A673 (cell line): ENCODE measurements around the gene FUZ. TPM values are rescaled to one million over a fixed set of nuclear protein-coding genes. Genes with fewer than 3 reads are reported as not detected.

Source experiments
- BruUV-seq: library from RNA; stranded (reverse); fragments of 400-500 nt; replicated peaks from 2 replicates; lab custom pipeline; 2021; lab: Mats Ljungman, UMichigan
- CTCF ChIA-PET: fragments of 300-600 bp; sonication (Branson Sonifier 250); formaldehyde crosslinking; loops from one replicate; lab custom pipeline; 2022; ENCODE audit warnings: antibody characterized with exemption; lab: Charles Lee
- POLR2A ChIA-PET: fragments of 300-600 bp; sonication (Branson Sonifier 250); formaldehyde crosslinking; loops from one replicate; lab custom pipeline; 2022; ENCODE audit warnings: antibody characterized with exemption; ENCODE audit not compliant: low non-redundant PET; lab: Charles Lee
- DNase-seq: peaks from one replicate; pipeline ENCODE4 v3.0.0-alpha.2; 2015; ENCODE audit warnings: low spot score
- H3K27ac ChIP-seq: fragments of 200-600 bp; sonication (generic); 2 replicates; pipeline ENCODE4 v1.5.1; 2016; ENCODE audit warnings: mixed run types, low read depth, mild to moderate bottlenecking, mixed read lengths, antibody characterized with exemption, low read length; ENCODE audit not compliant: poor library complexity, severe bottlenecking
- H3K27me3 ChIP-seq: fragments of 200-600 bp; sonication (generic); replicated peaks from 2 replicates; pipeline ENCODE4 v1.6.1; 2017; ENCODE audit warnings: mixed run types, low read depth, mild to moderate bottlenecking, mixed read lengths, antibody characterized with exemption, low read length; ENCODE audit not compliant: insufficient read depth, poor library complexity
- H3K36me3 ChIP-seq: fragments of 200-600 bp; sonication (generic); 2 replicates; pipeline ENCODE4 v1.6.1; 2016; ENCODE audit warnings: mixed run types, mild to moderate bottlenecking, mixed read lengths, antibody characterized with exemption, low read length; ENCODE audit not compliant: insufficient read depth, poor library complexity, severe bottlenecking
- H3K4me1 ChIP-seq: fragments of 200-600 bp; sonication (generic); 2 replicates; pipeline ENCODE4 v1.6.1; 2017; ENCODE audit warnings: mixed run types, mild to moderate bottlenecking, mixed read lengths, antibody characterized with exemption, low read length; ENCODE audit not compliant: insufficient read depth, poor library complexity, severe bottlenecking
- H3K4me3 ChIP-seq: fragments of 200-600 bp; sonication (generic); 2 replicates; pipeline ENCODE4 v1.5.1; 2016; ENCODE audit warnings: low read depth, mixed run types, mild to moderate bottlenecking, mixed read lengths, low read length; ENCODE audit not compliant: poor library complexity, severe bottlenecking
- H3K9me3 ChIP-seq: fragments of 200-600 bp; sonication (generic); 2 replicates; pipeline ENCODE4 v1.6.1; 2016; ENCODE audit warnings: mixed run types, low read depth, mild to moderate bottlenecking, mixed read lengths, antibody characterized with exemption, low read length; ENCODE audit not compliant: poor library complexity, severe bottlenecking
- CTCF ChIP-seq: fragments of 300-800, 200-600 bp; sonication (generic); conservative IDR thresholded peaks from 2 replicates; pipeline ENCODE4 v1.5.1; 2017; ENCODE audit warnings: low read depth, mild to moderate bottlenecking, antibody characterized with exemption, low read length, moderate library complexity, mixed read lengths
- EZH2 ChIP-seq: fragments of 200-600 bp; sonication (generic); IDR thresholded peaks from 2 replicates; pipeline ENCODE4 v1.6.1; 2017; ENCODE audit warnings: borderline replicate concordance, low read depth, mild to moderate bottlenecking, mixed read lengths, antibody characterized with exemption, low read length; ENCODE audit not compliant: poor library complexity, severe bottlenecking
- intact Hi-C: fragments of 100-400 bp; cut with micrococcal nuclease; formaldehyde crosslinking; loops from one replicate; pipeline ENCODE4 v1.10.0; 2022; ENCODE audit not compliant: unreplicated experiment
- total RNA-seq: library from RNA; stranded (reverse); gene quantifications from 2 replicates; pipeline ENCODE4 v1.2.3, GENCODE V29; 2021

FUZ gene
- total RNA-seq, 1 experiment from 2014 or later: 53.0 TPM

DNA sequence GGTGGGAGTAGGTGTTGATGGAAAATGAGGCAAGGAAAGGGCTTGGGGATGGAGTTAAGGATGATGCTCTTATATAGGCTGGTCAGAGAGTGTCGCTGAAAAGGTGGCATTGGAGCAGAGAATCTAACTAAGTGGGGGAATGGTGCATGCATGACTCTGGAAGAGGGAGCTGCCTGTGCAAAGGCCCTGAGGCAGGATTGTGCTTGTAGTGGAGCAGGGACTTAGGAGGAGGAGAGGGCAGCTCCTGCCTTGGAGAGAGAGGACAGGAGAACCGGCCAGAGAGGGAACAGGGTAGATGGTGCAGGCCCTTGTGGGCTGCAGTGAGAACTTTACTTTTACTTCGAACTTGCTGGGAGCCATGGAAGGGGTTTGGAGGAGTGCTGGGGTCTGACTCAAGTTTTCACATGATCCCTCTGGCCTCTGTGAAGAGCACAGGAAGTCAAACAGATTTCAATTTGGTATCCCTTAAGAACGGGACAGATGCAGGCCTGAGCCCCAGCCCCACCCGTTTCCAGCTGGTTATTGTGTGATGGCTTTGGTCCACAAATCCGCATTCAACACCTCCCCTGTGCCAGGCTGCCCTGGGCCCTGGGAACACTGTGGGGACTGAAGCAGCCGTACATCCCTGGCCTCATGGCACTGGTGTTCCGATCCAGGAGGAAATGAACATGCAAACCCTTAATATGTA, 39.3 kb downstream of the FUZ start:
- TF ChIP-seq CTCF (no peak), EZH2 (no peak)

GRCh38 chr19:49772850-49773432, 40.2 kb downstream of the FUZ start:
- ChIA-PET CTCF (interaction anchor here (0.7 kb wide), 1 partner anchor 87 kb away, joined by 3 read pairs; no protein-coding TSS in a partner anchor), POLR2A (no interaction called here)
- no peak overlapping the region for H3K27ac ChIP-seq
- TF ChIP-seq CTCF: no peak
- no peak for TF ChIP-seq EZH2
- no TSS peak for BruUV-seq
- intact Hi-C loops: no loop called here
- H3K4me1 ChIP-seq: peaks cover 2% of the 10 kb centered on the region
- no peaks in the 10 kb centered on the region for H3K36me3 ChIP-seq
- H3K9me3 ChIP-seq: no peaks in the 10 kb centered on the region
- no peaks in the 10 kb centered on the region for H3K27me3 ChIP-seq
- DNase-seq: no peak
- no peak overlapping the region for H3K4me3 ChIP-seq

More for the DNA sequence above, 39.3 kb downstream of the FUZ start:
- Histone ChIP-seq H3K27ac (no peak overlapping the region), H3K27me3 (no peaks in the 10 kb centered on the region), H3K9me3 (no peaks in the 10 kb centered on the region), H3K4me1 (no peaks in the 10 kb centered on the region), H3K36me3 (no peaks in the 10 kb centered on the region), H3K4me3 (no peak overlapping the region)
- DNase-seq: no peak
- BruUV-seq: no TSS peak
- CTCF ChIA-PET: no interaction called here
- intact Hi-C loops: no loop called here
- POLR2A ChIA-PET: no interaction called here

GRCh38 chr19:49771674-49772139, 41.4 kb downstream of the FUZ start:
- H3K27ac ChIP-seq: no peak overlapping the region
- intact Hi-C loops: no loop called here
- ChIA-PET CTCF (no interaction called here), POLR2A (no interaction called here)
- no TSS peak for BruUV-seq
- H3K36me3 ChIP-seq: no peaks in the 10 kb centered on the region
- no peak for DNase-seq
- peaks cover 6% of the 10 kb centered on the region for H3K4me1 ChIP-seq
- H3K9me3 ChIP-seq: no peaks in the 10 kb centered on the region
- TF ChIP-seq EZH2 (no peak), CTCF (no peak)
- H3K27me3 ChIP-seq: no peaks in the 10 kb centered on the region
- H3K4me3 ChIP-seq: no peak overlapping the region
